Stimulated activated naive CD4-positive, alpha-beta T cell treated with Interleukin-2 at 50 U/mL for 16 hours (primary cell): Measurements from ENCODE around the gene CREB3L1.
A peak's percentile ranks its signal among the peaks of the same experiment; 100 is the strongest.
"Not testable (repeated sequence)": the region's sequence is repeated elsewhere in the genome, so short reads cannot be mapped to it uniquely, and the experiment has no call there.

ENCODE experiments used
- DNase-seq: peaks from one replicate; lab custom pipeline; 2025; lab: John Stamatoyannopoulos, UW

Gene CREB3L1

GRCh38 chr11:46296528-46297448, 19.3 kb downstream of the CREB3L1 start:
- no peak for DNase-seq

DNA sequence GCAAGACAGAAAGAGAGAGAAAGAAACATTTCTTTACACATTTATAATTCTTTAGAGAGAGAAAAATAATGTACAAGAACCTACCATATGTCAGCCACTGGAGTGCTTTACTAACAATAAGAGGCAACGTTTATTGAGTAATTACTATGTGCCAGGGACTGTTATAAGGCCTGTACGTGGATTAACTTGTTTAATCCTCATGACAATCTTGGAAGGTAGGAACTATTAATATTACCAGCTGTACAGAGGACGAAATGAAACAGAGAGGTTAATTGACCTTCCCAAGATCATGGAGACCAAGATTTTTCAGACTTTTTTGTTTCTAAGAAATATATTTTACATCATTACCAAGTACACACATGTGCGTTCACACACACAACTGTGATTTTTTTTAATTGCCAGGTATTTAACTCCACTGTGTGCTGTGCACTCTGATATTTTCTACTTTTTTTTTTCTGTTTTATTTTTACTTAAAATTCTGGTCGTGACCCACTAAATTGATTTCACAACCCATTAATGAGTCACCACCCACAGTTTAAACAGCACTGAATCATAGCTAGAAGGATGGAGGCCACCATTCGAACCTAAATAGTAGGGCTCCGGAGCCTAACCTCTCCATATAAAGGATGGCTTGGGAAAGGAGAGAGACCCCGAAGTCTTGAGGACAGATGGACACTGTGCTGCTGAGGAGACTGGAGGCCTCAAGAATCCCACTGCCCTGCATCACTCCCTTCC, 21.4 kb downstream of the CREB3L1 start:
- DNase-seq = no peak

DNA sequence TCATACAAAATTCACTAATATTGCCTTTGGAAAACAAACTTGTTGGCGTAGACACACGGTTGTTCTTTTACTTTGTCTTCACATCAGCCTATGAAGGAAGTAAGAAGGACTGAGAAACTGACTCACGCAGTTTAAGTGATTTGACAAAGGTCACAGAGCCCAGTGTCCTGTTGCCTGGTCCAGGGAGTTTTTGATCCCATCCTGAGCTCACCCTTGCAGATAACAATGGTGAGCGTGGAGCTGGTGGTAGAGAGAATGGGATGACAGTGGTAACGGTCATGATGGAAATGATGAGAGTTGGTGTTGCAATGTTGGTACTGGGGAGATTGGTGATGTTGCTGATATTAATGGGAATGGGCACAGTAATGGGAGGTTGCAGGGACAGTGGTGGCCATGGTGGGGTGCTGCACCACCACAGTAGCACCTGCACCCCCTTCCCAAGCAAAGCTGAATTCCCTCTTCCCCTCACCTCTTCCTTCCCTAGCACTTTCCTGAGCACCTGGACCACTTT, 22.0 kb downstream of the CREB3L1 start:
- DNase-seq = no peak

GRCh38 chr11:46300270-46300669, 22.8 kb downstream of the CREB3L1 start:
- no peak for DNase-seq

DNA sequence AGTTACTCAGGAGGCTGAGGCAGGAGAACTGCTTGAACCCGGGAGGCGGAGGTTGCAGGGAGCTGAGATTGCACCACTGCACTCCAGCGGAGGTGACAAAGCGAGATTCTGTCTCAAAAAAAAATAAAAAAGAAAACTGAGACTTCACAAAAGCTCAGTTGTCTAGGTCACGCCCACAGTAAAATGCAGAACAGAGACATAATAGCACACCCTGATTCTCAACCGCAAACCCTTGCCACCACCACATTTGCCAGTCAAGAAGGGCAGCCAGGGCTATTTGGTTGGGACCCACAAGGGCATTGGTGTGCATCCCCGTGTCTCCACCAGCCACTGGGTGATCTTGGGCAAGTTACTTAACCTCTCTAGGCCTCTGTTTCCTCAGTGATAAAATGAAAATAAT, 25.4 kb downstream of the CREB3L1 start:
- no peak for DNase-seq

DNA sequence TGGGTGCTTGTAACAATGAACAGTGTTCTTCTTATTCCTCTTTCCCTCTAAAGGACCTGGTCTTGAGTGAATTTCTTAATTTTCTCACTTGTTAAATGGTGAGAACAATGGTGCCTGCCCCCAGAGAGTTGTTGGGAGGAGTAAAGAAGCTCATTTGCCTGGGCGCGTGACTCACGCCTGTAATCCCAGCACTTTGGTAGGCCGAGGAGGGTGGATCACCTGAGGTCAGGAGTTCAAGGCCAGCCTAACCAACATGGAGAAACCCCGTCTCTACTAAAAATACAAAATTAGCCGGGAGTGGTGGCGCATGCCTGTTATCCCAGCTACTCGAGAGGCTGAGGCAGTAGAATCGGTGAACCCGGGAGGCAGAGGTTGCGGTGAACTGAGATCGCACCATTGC, 26.6 kb downstream of the CREB3L1 start:
- DNase-seq = not testable (repeated sequence)

GRCh38 chr11:46304605-46305179, 27.2 kb downstream of the CREB3L1 start:
- DNase-seq = no peak

DNA sequence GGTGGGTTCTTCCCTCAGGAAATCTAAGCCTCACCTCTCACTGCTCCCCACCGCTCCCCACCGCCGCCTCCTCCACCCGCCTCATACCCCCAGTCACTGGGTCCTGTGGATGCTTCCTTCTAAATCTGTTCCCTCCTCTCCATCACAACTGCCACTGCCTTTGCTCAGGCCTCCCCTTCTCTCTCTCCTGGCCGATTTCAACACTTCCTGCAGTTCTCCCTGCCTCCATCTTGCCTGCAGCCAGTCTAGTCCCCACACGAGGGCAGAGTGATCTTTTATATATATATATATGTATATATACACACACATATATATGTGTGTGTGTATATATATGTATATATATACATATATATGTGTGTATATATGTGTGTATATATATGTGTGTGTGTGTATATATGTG, 27.8 kb downstream of the CREB3L1 start:
- no peak for DNase-seq

GRCh38 chr11:46306296-46306853, 28.9 kb downstream of the CREB3L1 start:
- no peak for DNase-seq

- DNase-seq = no peak
These were observed 29.9 kb downstream of the CREB3L1 start for GRCh38 chr11:46307369-46307768.

GRCh38 chr11:46307785-46308341, 30.4 kb downstream of the CREB3L1 start:
- DNase-seq = no peak

DNA sequence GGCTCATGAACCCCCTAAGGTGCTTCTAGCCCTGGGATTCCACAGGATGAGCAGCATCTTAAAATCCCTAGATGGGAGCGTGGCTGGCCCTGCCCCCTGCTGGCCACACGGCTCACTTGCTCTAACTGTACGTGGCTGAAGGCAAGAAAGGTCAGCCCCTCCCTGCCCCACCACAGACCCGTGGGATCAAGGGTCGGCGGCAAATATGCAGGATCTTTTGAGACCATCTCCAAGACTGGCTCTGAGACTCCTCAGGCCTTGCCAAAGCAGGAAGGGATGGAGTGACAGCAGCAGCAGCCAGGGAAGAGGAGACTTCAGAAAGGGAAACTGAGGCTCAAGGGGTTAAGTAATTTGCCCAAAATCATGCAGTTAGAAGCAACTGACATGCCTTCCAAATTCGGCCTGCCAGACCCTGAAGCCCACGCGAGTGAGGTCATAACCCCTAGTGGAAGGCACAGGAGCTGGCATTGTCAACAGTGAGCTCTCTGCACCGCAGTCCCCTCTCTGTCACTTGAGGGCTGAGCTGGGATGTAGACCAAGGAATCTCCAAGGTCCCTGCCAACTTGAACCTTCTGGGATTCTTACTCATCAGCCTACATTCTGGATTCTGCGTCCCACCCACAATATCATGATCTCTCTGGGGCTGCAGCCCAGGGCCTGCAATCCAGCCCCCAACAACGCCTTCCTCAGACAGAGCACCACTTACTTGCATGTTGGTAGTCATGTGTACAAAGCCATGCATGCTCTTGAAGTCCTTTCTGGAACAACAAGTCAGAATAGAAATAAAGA, 31.4 kb downstream of the CREB3L1 start:
- peak; percentile 64 for DNase-seq

DNA sequence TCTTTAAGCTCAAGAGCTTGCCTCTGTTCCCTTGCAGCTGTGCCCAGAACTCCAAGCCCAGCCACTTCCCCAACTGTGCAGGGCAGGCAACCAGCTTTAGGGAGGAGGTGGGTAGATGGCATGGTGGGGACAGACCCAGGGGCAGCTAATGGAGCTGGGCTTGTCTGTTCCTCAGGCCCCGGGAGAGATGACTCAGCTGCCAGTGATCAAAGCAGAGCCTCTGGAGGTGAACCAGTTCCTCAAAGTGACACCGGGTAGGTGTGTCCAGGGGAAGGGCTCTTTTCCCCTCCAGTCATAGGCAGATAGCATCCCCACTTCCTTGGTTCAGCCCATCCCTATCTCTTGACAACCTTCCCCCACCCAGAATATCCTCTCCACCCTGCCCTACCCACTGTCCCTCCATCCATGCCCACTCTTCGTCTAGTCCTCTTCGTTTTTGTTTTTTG, 32.4 kb downstream of the CREB3L1 start:
- DNase-seq = no peak

DNA sequence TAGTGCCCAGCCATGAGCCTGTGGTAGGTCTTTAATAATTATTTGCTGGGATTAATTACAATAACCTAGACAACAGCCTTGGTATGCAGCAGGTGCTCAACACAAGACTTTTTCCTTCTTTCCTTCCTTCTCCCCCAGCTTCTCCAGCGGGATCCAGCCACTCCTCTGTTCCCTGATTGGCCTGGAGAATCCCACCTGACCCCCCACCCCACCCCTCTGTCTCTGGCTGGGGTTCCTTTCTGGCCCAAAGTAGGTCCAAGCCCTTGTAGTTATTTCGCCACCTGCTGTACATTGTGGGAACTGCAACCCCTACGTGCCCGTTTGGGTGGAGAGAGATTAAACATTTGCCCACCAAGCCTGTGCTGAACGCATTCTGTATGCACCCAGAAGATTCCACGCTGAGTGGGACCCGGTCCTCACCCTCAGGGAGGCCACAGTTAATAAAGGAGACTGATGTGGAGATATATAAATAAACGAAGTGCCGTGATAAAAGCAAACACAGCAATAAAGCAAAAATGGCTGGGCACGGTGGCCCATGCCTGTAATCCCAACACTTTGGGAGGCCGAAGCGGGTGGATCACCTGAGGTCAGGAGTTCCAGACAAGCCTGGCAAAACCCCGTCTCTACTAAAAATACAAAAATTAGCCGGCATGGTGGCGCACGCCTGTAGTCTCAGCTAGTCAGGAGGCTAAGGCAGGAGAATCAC, 37.7 kb downstream of the CREB3L1 start:
- peak; percentile 70 for DNase-seq

DNA sequence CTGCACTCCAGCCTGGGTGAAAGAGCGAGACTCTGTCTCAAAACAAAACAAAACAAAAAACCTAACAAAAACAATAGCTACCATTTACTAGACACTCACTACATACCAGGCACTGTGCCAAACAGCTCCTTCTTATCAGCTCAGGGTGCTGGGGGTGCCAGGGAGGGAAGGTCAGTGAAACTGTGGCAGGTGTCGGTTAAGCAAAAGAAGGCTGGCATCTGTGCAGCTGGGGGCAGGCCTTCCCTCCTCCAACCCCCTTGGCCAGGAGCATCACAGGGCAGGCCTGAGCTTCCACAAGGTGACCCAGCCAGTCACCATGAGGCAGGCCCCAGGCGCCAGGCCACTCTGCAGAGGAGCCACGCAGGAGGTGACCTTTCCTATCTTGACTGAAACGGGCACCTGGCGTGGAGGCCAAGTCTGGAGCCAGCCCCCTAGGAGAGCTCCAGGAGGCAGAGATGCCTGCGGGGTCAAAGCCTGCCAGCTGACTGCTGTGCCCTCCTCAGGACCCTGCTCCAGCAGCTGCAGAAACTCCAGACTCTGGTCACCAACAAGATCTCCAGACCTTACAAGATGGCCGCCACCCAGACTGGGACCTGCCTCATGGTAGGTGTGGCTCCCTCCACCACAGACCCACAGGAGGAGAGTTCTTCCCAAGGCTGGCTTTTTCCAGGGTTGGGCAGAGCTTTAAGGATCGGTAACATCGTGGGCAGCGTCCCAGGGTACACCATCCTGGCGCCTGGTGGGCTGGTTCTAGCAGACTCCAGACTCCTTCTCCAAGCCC, 38.5 kb downstream of the CREB3L1 start:
- DNase-seq = no peak

GRCh38 chr11:46319074-46319453, 41.6 kb downstream of the CREB3L1 start:
- DNase-seq = no peak

- DNase-seq = no peak
These were observed 44.3 kb downstream of the CREB3L1 start for GRCh38 chr11:46321757-46322156.

GRCh38 chr11:46322759-46323158, 45.3 kb downstream of the CREB3L1 start:
- no peak for DNase-seq

DNA sequence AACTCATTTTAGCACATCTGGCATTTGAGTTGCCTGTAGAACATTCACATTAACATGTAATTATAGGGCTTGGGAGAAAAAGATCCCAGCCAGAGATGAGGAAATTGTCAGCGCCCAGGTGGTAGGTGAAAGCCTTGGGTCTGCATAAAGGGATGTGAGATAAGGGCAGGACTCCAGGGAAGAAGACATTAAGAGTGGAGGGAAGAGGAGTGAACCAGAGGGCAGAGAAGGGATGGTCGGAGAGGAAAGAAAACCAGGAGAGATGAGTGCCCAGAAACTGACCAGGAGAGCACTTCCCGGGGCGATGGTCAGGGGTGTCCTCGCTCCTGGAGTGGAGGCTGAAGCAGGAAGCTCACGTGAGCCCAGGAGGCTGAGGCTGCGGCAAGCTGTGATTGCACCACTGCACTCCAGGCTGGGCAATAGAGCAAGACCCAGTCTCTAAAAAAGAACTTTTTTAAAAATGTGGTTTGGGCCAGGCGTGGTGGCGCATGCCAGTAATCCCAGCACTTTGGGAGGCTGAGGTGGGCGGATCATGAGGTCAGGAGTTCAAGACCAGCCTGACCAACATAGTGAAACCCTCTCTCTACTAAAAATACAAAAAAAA, 49.5 kb downstream of the CREB3L1 start:
- DNase-seq = no peak
